Gastrocnemius medialis (tissue), 4 donors: ENCODE results near the gene METTL17. TPM values are rescaled to one million over a fixed set of nuclear protein-coding genes. Genes with fewer than 3 reads are reported as not detected.

Experiments used
- ATAC-seq, 2 donors: fragments of 150-250 bp; one replicate each; pipeline ENCODE4 v1.9.1; 2016
- DNase-seq, 2 donors: peaks; one replicate each; pipeline ENCODE4 v3.0.0-alpha.2; 2019
- H3K27ac ChIP-seq, 4 donors: fragments of 200-600 bp; sonication (generic); 1 replicate in 1 of 4; 2 replicates in 3 of 4; pipeline ENCODE4 v1.5.1; 2016 to 2018; ENCODE audit warnings: mild to moderate bottlenecking in 2 of 4, moderate library complexity in 1 of 4
- H3K27me3 ChIP-seq, 3 donors: fragments of 200-600 bp; sonication (generic) in 2 of 3; 1 replicate in 1 of 3; 2 replicates in 2 of 3; pipeline versions ENCODE4 v1.5.1 to v1.6.0; 2016 to 2019; ENCODE audit warnings: mild to moderate bottlenecking in 1 of 3, moderate library complexity in 1 of 3
- H3K36me3 ChIP-seq, 2 donors: fragments of 200-600 bp; sonication (generic) in 1 of 2; one replicate each; pipeline ENCODE4 v1.5.1; 2017 to 2018
- H3K4me1 ChIP-seq, 2 donors: fragments of 200-600 bp; sonication (generic) in 1 of 2; one replicate each; pipeline ENCODE4 v1.5.1; 2016 to 2017; ENCODE audit warnings: mild to moderate bottlenecking in 2 of 2
- H3K4me3 ChIP-seq, 4 donors: fragments of 200-600 bp; sonication (generic) in 3 of 4; 1 replicate in 1 of 4; 2 replicates in 3 of 4; pipeline ENCODE4 v1.5.1; 2016 to 2019; ENCODE audit warnings: mild to moderate bottlenecking in 2 of 4
- H3K9me3 ChIP-seq, 3 donors: fragments of 200-600 bp; sonication (generic) in 2 of 3; 1 replicate in 1 of 3; 2 replicates in 2 of 3; pipeline ENCODE4 v1.5.1; 2016 to 2019
- POLR2A ChIP-seq, 2 donors: fragments of 450-650 bp; IDR thresholded peaks; one replicate each; pipeline ENCODE4 v1.6.1; 2017; ENCODE audit warnings: antibody characterized with exemption in 2 of 2, mild to moderate bottlenecking in 2 of 2, moderate library complexity in 2 of 2
- in situ Hi-C, 4 donors: fragments of 200-750 bp; cut with MboI; loops; one replicate each; pipeline versions ENCODE4 v1.15.0 to v1.8.0; 2017; ENCODE audit warnings: low sequenced_read_pairs in 4 of 4
- intact Hi-C: fragments of 100-400 bp; cut with DNase I; formaldehyde crosslinking; loops from one replicate; pipeline ENCODE4 v1.15.1; 2023; ENCODE audit warnings: low total_unique reads
- total RNA-seq, 4 donors: library from RNA; depleted of rRNA; stranded (reverse); fragments of >200 nt; gene quantifications; one replicate each; pipeline versions ENCODE4 v1.1.0 to v1.2.3, GENCODE V29; 2016
- TF ChIP-seq, protein P1 (sequence below), 5 experiments: fragments of 450-650 bp in 3 of 5; fragments of 200-600 bp in 2 of 5; sonication (generic) in 2 of 5; IDR thresholded peaks in 4 of 5; conservative IDR thresholded peaks in 1 of 5; 1 replicate in 4 of 5; 2 replicates in 1 of 5; pipeline ENCODE4 v1.5.1; 2016 to 2019; ENCODE audit warnings: antibody characterized with exemption in 5 of 5, mild to moderate bottlenecking in 3 of 5, moderate library complexity in 3 of 5

Gene METTL17
- total RNA-seq, 4 donors from 2014 or later: 33.9 to 69.5 (median 50.8) TPM

- intact Hi-C loops (loop anchor here (5.0 to 10.0 kb wide), 2 partner anchors 360 to 427 kb away; partner anchors contain the start of gene RNASE4), in situ Hi-C loops (loop anchor here in 1 of 4 donors (25.0 kb wide), 1 partner anchor 580 kb away; the partner anchor contains the start of genes APEX1, OSGEP, PIP4P1 and PNP)
- Histone ChIP-seq H3K36me3 (no peaks in the 10 kb centered on the region), H3K27me3 (no peaks in the 10 kb centered on the region), H3K27ac (peak within 1 kb of the TSS; percentile 78 to 85 (median 83)), H3K9me3 (no peaks in the 10 kb centered on the region), H3K4me1 (peaks cover 66 to 74% of the 10 kb centered on the region in 2 donors), H3K4me3 (no peak within 1 kb of the TSS)
- TF ChIP-seq, protein P1, sequence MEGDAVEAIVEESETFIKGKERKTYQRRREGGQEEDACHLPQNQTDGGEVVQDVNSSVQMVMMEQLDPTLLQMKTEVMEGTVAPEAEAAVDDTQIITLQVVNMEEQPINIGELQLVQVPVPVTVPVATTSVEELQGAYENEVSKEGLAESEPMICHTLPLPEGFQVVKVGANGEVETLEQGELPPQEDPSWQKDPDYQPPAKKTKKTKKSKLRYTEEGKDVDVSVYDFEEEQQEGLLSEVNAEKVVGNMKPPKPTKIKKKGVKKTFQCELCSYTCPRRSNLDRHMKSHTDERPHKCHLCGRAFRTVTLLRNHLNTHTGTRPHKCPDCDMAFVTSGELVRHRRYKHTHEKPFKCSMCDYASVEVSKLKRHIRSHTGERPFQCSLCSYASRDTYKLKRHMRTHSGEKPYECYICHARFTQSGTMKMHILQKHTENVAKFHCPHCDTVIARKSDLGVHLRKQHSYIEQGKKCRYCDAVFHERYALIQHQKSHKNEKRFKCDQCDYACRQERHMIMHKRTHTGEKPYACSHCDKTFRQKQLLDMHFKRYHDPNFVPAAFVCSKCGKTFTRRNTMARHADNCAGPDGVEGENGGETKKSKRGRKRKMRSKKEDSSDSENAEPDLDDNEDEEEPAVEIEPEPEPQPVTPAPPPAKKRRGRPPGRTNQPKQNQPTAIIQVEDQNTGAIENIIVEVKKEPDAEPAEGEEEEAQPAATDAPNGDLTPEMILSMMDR (IDR thresholded peaks at IDR 0.05 in 4 of 5, conservative IDR thresholded peaks at IDR 0.05 in 1 of 5): no peak
- TF ChIP-seq POLR2A (IDR thresholded peaks at IDR 0.05): peak in 1 of 2 donors; percentile 28
- ATAC-seq (peak; percentile 35 to 61), DNase-seq (peak; percentile 72 to 85)
These were observed 52.1 kb downstream of the METTL17 start, which contains the start of gene RNASE7 for GRCh38 chr14:21041676-21042433. TSS of gene RNASE7 (plus strand) at chr14:21042362. CDS start at chr14:21042993, 631 bp downstream.

DNA sequence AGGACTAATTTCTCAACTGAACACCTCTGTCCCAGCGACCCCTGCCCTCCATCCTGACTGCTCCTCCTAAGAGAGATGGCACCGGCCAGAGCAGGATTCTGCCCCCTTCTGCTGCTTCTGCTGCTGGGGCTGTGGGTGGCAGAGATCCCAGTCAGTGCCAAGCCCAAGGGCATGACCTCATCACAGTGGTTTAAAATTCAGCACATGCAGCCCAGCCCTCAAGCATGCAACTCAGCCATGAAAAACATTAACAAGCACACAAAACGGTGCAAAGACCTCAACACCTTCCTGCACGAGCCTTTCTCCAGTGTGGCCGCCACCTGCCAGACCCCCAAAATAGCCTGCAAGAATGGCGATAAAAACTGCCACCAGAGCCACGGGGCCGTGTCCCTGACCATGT, 53.1 kb downstream of the METTL17 start:
- Histone ChIP-seq H3K4me3 (no peak overlapping the region), H3K4me1 (peaks cover 65 to 74% of the 10 kb centered on the region in 2 donors), H3K27ac (peak overlapping the region; percentile 70 to 85 (median 80)), H3K9me3 (no peaks in the 10 kb centered on the region), H3K27me3 (no peaks in the 10 kb centered on the region), H3K36me3 (no peaks in the 10 kb centered on the region)
- intact Hi-C loops (loop anchor here (5.0 to 10.0 kb wide), 2 partner anchors 361 to 428 kb away; partner anchors contain the start of gene RNASE4), in situ Hi-C loops (loop anchor here in 1 of 4 donors (25.0 kb wide), 1 partner anchor 581 kb away; the partner anchor contains the start of genes APEX1, OSGEP, PIP4P1 and PNP)
- no peak for TF ChIP-seq POLR2A (IDR thresholded peaks at IDR 0.05)
- TF ChIP-seq, protein P1 (IDR thresholded peaks at IDR 0.05 in 4 of 5, conservative IDR thresholded peaks at IDR 0.05 in 1 of 5): no peak
- DNase-seq (no peak), ATAC-seq (no peak)

DNA sequence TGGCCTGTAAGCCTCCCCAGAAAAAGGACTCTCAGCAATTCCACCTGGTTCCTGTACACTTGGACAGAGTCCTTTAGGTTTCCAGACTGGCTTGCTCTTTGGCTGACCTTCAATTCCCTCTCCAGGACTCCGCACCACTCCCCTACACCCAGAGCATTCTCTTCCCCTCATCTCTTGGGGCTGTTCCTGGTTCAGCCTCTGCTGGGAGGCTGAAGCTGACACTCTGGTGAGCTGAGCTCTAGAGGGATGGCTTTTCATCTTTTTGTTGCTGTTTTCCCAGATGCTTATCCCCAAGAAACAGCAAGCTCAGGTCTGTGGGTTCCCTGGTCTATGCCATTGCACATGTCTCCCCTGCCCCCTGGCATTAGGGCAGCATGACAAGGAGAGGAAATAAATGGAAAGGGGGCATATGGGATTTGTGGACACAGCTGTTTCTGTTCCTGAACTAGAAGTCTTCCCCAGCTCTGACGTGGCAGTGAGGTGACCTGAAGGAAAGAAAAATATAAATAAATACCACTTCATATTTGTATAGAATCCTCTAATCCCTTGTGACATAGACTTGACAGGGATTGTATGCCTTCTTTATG, 53.7 kb downstream of the METTL17 start:
- H3K4me3 ChIP-seq: no peak overlapping the region
- TF ChIP-seq, protein P1 (IDR thresholded peaks at IDR 0.05 in 4 of 5, conservative IDR thresholded peaks at IDR 0.05 in 1 of 5): no peak
- no peak for TF ChIP-seq POLR2A (IDR thresholded peaks at IDR 0.05)
- peak overlapping the region; percentile 70 to 85 (median 80) for H3K27ac ChIP-seq
- DNase-seq (no peak), ATAC-seq (no peak)
- no peaks in the 10 kb centered on the region for H3K36me3 ChIP-seq
- H3K9me3 ChIP-seq: no peaks in the 10 kb centered on the region
- intact Hi-C loops (loop anchor here (5.0 to 10.0 kb wide), 2 partner anchors 361 to 429 kb away; partner anchors contain the start of gene RNASE4), in situ Hi-C loops (loop anchor here in 1 of 4 donors (25.0 kb wide), 1 partner anchor 581 kb away; the partner anchor contains the start of genes APEX1, OSGEP, PIP4P1 and PNP)
- H3K4me1 ChIP-seq: peaks cover 62 to 70% of the 10 kb centered on the region in 2 donors
- no peaks in the 10 kb centered on the region for H3K27me3 ChIP-seq

- H3K4me3 ChIP-seq: no peak overlapping the region
- DNase-seq (peak in 1 of 2 donors; percentile 68), ATAC-seq (peak in 1 of 2 donors; percentile 51)
- TF ChIP-seq, protein P1 (IDR thresholded peaks at IDR 0.05 in 4 of 5, conservative IDR thresholded peaks at IDR 0.05 in 1 of 5): no peak
- TF ChIP-seq POLR2A (IDR thresholded peaks at IDR 0.05): no peak
- peak overlapping the region; percentile 70 to 85 (median 80) for H3K27ac ChIP-seq
- intact Hi-C loops (loop anchor here (5.0 to 10.0 kb wide), 2 partner anchors 362 to 429 kb away; partner anchors contain the start of gene RNASE4), in situ Hi-C loops (loop anchor here in 1 of 4 donors (25.0 kb wide), 1 partner anchor 582 kb away; the partner anchor contains the start of genes APEX1, OSGEP, PIP4P1 and PNP)
- no peaks in the 10 kb centered on the region for H3K27me3 ChIP-seq
- H3K36me3 ChIP-seq: no peaks in the 10 kb centered on the region
- peaks cover 61 to 66% of the 10 kb centered on the region in 2 donors for H3K4me1 ChIP-seq
- no peaks in the 10 kb centered on the region for H3K9me3 ChIP-seq
These were observed 54.3 kb downstream of the METTL17 start for GRCh38 chr14:21043974-21044618.
